Adrenal gland (tissue), 5 donors: Measurements from ENCODE around the gene GLYATL3.

Source experiments
- POLR2A ChIP-seq, 2 donors: fragments of 450-650 bp; IDR thresholded peaks; one replicate each; pipeline ENCODE4 v1.6.1; 2017; ENCODE audit warnings: antibody characterized with exemption in 2 of 2, mild to moderate bottlenecking in 2 of 2, moderate library complexity in 1 of 2
- TF ChIP-seq, protein P1 (sequence below), 6 experiments: fragments of 450-650 bp in 4 of 6; fragments of 200-600 bp in 2 of 6; sonication (generic) in 1 of 6; IDR thresholded peaks; 1 replicate in 5 of 6; 2 replicates in 1 of 6; pipeline versions ENCODE4 v1.5.1 to v1.8.0; 2016 to 2021; ENCODE audit warnings: antibody characterized with exemption in 6 of 6, mild to moderate bottlenecking in 2 of 6, moderate library complexity in 1 of 6
- donor health status: DM: no; HTN: no; CAD: no.

DNA sequence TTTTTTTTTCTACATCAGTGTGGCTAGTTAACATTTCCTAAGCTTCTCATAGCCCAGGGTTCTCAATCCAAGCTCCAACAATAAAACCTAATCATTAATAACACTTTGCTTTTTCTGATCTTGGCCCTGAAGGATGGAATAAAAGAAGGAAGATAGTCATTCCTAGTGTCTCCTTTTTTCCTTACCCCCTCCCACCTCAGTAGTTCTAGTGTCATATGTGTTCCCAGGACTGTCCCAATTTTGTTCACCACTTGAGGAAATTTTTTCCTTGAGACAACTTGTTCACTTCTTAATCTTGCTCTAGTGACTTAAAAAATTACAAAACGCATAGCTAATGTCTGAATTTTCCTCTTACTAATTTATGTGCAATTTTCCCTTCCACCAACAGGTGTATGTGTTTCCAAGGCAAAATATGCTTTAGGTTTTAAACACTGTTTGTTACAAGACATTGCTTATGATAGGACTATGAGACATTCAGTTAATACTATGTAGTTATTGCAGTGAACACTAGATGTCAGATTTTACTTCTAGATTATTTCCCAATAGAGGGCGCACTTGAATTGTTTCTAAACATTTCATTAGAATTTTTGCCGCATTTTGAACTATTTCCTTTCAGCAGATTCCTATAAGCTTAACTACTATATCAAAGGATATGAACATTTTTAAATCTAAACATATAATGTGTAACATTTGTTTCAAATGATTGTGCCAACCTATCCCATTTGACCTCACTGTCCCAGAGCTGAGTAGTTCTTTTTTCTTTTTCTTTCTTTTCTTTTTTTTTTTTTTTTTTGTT, 32.2 kb downstream of the GLYATL3 start:
- TF ChIP-seq POLR2A (IDR thresholded peaks at IDR 0.05): no peak
- TF ChIP-seq, protein P1, sequence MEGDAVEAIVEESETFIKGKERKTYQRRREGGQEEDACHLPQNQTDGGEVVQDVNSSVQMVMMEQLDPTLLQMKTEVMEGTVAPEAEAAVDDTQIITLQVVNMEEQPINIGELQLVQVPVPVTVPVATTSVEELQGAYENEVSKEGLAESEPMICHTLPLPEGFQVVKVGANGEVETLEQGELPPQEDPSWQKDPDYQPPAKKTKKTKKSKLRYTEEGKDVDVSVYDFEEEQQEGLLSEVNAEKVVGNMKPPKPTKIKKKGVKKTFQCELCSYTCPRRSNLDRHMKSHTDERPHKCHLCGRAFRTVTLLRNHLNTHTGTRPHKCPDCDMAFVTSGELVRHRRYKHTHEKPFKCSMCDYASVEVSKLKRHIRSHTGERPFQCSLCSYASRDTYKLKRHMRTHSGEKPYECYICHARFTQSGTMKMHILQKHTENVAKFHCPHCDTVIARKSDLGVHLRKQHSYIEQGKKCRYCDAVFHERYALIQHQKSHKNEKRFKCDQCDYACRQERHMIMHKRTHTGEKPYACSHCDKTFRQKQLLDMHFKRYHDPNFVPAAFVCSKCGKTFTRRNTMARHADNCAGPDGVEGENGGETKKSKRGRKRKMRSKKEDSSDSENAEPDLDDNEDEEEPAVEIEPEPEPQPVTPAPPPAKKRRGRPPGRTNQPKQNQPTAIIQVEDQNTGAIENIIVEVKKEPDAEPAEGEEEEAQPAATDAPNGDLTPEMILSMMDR (IDR thresholded peaks at IDR 0.05): peak; percentile 69 to 94 (median 74)
